Hematopoietic multipotent progenitor cell treated with erythropoietin and hydrocortisone succinate and interleukin-3 and kit ligand, for 17 days (in vitro differentiated cells): ENCODE results near the gene OR4D9.
"Not testable (repeated sequence)": the region's sequence is repeated elsewhere in the genome, so short reads cannot be mapped to it uniquely, and the experiment has no call there.

Source experiments
- DNase-seq: peaks from one replicate; pipeline ENCODE4 v3.0.0-alpha.2; 2015; ENCODE audit warnings: low spot score

The OR4D9 gene

GRCh38 chr11:59510941-59511589, at the start of gene OR4D9:
OR4D9 (plus strand) TSS chr11:59511539; CDS start chr11:59514913, 3,374 bp downstream.
- no peak for DNase-seq

GRCh38 chr11:59463190-59463641, 48.1 kb upstream of the OR4D9 start:
- no peak for DNase-seq

GRCh38 chr11:59473015-59473414, 38.3 kb upstream of the OR4D9 start, which contains the start of gene OR4D10:
OR4D10 (plus strand) TSS chr11:59473315; CDS start chr11:59477430, 4,115 bp downstream.
- no peak for DNase-seq

GRCh38 chr11:59475176-59475575, 36.2 kb upstream of the OR4D9 start:
- DNase-seq: no peak

- DNase-seq: no peak
Measured at GRCh38 chr11:59479906-59480305, 31.4 kb upstream of the OR4D9 start.

- DNase-seq: no peak
Measured at GRCh38 chr11:59480359-59480758, 31.0 kb upstream of the OR4D9 start.

- no peak for DNase-seq
Measured at GRCh38 chr11:59501931-59502330, 9.4 kb upstream of the OR4D9 start.

- no peak for DNase-seq
Measured at GRCh38 chr11:59503276-59503675, 8.1 kb upstream of the OR4D9 start, which contains the start of gene OR4D11. OR4D11 (plus strand) TSS chr11:59503576; CDS start chr11:59503576, 0 bp downstream.

- no peak for DNase-seq
Measured at GRCh38 chr11:59511675-59512074, 336 bp downstream of the OR4D9 start.

- not testable (repeated sequence) for DNase-seq
Measured at GRCh38 chr11:59520139-59520538, 8.8 kb downstream of the OR4D9 start.

- no peak for DNase-seq
Measured at GRCh38 chr11:59520741-59521140, 9.4 kb downstream of the OR4D9 start.

- no peak for DNase-seq
Measured at GRCh38 chr11:59523541-59523940, 12.2 kb downstream of the OR4D9 start.

GRCh38 chr11:59528711-59529110, 17.4 kb downstream of the OR4D9 start:
- DNase-seq: no peak

GRCh38 chr11:59532620-59533019, 21.3 kb downstream of the OR4D9 start:
- no peak for DNase-seq

- DNase-seq: no peak
Measured at GRCh38 chr11:59534676-59535075, 23.3 kb downstream of the OR4D9 start.

GRCh38 chr11:59542142-59542810, 30.9 kb downstream of the OR4D9 start:
- no peak for DNase-seq

- not testable (repeated sequence) for DNase-seq
Measured at GRCh38 chr11:59543713-59544112, 32.4 kb downstream of the OR4D9 start.

GRCh38 chr11:59544869-59545178, 33.5 kb downstream of the OR4D9 start:
- DNase-seq: no peak

GRCh38 chr11:59545179-59546020, 34.1 kb downstream of the OR4D9 start:
- DNase-seq: peak; percentile 35

GRCh38 chr11:59547605-59548308, 36.4 kb downstream of the OR4D9 start:
- not testable (repeated sequence) for DNase-seq

- no peak for DNase-seq
Measured at GRCh38 chr11:59548309-59548656, 36.9 kb downstream of the OR4D9 start.

- peak; percentile 76 for DNase-seq
Measured at GRCh38 chr11:59550368-59550841, 39.1 kb downstream of the OR4D9 start.
